A549 (cell line): ENCODE results near the gene NCSTN.

Experiments used
- BCL3 ChIP-seq: fragments of >200 bp; sonication (Bioruptor Twin); formaldehyde crosslinking; IDR thresholded peaks from 3 replicates; pipeline ENCODE4 v1.6.1; 2016
- CTCF ChIP-seq: fragments of >200 bp; sonication (Bioruptor Twin); formaldehyde crosslinking; IDR thresholded peaks from 3 replicates; pipeline ENCODE4 v1.5.1; 2016
- EP300 ChIP-seq, 2 experiments: fragments of >200 bp; sonication (Bioruptor Twin); formaldehyde crosslinking; IDR thresholded peaks; 2 replicates in 1 of 2; 3 replicates in 1 of 2; pipeline ENCODE4 v1.6.1; 2016 to 2017
- GATA3 ChIP-seq: IDR thresholded peaks from 2 replicates; pipeline ENCODE4 v1.6.1; 2012; ENCODE audit warnings: borderline replicate concordance
- HDAC2 ChIP-seq: fragments of 200-600 bp; sonication (generic); IDR thresholded peaks from 2 replicates; pipeline ENCODE4 v1.6.1; 2016
- HOXA7 ChIP-seq: fragments of 250-450 bp; sonication (Bioruptor Pico); IDR thresholded peaks from 2 replicates; pipeline ENCODE4 v1.5.0; 2020; ENCODE audit warnings: mild to moderate bottlenecking, moderate library complexity
- MYC ChIP-seq: IDR thresholded peaks from 2 replicates; pipeline ENCODE4 v1.6.1; 2012; ENCODE audit warnings: mild to moderate bottlenecking, inconsistent platforms, low read length, improper control_type of control experiment, borderline replicate concordance
- PBX3 ChIP-seq: IDR thresholded peaks from 2 replicates; pipeline ENCODE4 v1.6.1; 2012
- RAD21 ChIP-seq, 2 experiments: fragments of >200 bp in 1 of 2; sonication (Bioruptor Twin) in 1 of 2; formaldehyde crosslinking in 1 of 2; IDR thresholded peaks in 1 of 2; conservative IDR thresholded peaks in 1 of 2; 2 replicates in 1 of 2; 3 replicates in 1 of 2; pipeline ENCODE4 v1.6.1; 2012 to 2018; ENCODE audit warnings: inconsistent platforms in 1 of 2
- REST ChIP-seq: fragments of 200-600 bp; sonication (generic); IDR thresholded peaks from 2 replicates; pipeline ENCODE4 v1.6.1; 2016; ENCODE audit warnings: antibody characterized with exemption, mild to moderate bottlenecking, moderate library complexity

GRCh38 chr1:160401487-160401805 is 58.3 kb downstream of the NCSTN start:
- no peak for TF ChIP-seq BCL3
- no peak for TF ChIP-seq CTCF
- no peak for TF ChIP-seq RAD21 (conservative IDR thresholded peaks at IDR 0.05 in 1 of 2, IDR thresholded peaks at IDR 0.05 in 1 of 2)
- no peak for TF ChIP-seq HOXA7
- no peak for TF ChIP-seq PBX3
- TF ChIP-seq EP300 (IDR thresholded peaks at IDR 0.05): no peak
- TF ChIP-seq GATA3: no peak
- TF ChIP-seq HDAC2: no peak
- TF ChIP-seq REST: no peak
- TF ChIP-seq MYC: no peak
